ENCODE results near the gene ATP23. TPM values are rescaled to one million over a fixed set of nuclear protein-coding genes. Genes with fewer than 3 reads are reported as not detected.

Gene ATP23, protein sequence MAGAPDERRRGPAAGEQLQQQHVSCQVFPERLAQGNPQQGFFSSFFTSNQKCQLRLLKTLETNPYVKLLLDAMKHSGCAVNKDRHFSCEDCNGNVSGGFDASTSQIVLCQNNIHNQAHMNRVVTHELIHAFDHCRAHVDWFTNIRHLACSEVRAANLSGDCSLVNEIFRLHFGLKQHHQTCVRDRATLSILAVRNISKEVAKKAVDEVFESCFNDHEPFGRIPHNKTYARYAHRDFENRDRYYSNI
- total RNA-seq (2014; rRNA removed), result 6.8 and 13.9 TPM in 2 replicates
- polyA plus RNA-seq (2012), result 5.6 TPM

DNA sequence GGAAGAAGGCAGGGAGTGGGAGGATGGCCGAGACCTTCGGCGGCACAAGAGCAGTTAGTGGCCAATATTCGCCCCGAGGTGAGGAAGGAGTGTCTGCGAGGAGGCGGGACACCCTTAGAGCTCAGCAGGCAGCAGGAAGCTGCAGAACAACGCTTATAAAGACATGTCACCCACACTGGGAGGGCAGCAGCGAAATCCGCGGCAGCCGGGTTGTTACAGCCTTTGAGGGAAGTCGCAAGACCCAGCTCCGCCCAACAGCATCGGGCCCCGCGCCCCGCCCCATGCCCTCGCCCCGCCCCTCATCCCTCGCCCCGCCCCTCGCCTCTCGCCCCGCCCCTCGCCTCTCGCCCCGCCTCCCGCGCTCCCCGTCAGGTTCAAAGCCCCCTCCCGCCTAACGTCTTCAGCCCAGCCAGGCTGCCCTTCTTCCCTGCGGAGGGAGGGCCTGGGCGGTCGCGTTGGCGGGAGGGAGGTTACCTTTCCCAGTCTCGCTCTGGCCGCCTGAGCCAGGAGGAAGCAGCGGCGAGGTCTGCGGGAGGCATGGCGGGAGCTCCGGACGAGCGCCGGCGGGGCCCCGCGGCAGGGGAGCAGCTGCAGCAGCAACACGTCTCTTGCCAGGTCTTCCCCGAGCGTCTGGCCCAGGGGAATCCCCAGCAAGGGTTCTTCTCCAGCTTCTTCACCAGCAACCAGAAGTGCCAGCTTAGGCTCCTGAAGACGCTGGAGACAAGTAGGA is at the start of gene ATP23:
Gene ATP23, plus strand, starts transcription at position 403 of the 730 bp plus-strand sequence. Its CDS starts 135 bp downstream, at position 538.
- DNase-seq (ENCODE audit: low read depth), result peak; percentile 83

DNA sequence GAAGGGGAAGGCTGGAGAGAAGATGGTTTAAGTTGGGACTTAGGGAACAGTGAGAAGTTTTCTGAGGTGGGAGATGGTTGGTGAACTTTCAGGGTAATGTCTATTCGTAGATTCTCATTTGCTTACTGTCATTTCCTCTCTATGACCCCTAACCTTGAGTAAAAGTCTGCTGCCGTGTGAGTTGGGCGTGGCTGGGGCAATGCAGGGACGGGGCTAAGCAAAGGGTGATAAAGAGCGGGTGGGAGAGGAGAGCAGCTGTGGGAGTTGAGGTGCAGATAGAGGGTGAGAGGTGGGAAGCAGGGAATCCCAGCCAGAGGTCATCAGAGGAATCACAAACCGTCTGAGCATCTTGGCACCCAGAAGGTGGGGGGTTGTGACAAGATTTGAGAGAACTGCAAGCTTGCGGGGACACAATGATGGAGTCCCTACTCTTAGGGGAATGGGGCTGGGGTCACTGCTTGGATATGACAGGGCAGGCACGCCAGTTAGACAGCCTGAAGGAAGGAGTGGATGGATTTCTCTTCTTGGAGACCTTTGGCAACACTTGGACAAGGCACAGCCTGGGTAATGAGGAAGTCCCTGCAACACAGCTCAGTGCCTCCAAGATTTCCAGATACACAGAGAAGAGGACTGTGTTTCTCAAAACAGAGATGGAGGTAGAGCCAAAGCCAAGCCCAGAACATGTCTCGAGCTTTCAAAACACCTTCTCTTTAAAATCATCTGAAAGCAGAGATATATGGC is 49.0 kb upstream of the ATP23 start:
- no peak for DNase-seq (ENCODE audit: low read depth)

DNA sequence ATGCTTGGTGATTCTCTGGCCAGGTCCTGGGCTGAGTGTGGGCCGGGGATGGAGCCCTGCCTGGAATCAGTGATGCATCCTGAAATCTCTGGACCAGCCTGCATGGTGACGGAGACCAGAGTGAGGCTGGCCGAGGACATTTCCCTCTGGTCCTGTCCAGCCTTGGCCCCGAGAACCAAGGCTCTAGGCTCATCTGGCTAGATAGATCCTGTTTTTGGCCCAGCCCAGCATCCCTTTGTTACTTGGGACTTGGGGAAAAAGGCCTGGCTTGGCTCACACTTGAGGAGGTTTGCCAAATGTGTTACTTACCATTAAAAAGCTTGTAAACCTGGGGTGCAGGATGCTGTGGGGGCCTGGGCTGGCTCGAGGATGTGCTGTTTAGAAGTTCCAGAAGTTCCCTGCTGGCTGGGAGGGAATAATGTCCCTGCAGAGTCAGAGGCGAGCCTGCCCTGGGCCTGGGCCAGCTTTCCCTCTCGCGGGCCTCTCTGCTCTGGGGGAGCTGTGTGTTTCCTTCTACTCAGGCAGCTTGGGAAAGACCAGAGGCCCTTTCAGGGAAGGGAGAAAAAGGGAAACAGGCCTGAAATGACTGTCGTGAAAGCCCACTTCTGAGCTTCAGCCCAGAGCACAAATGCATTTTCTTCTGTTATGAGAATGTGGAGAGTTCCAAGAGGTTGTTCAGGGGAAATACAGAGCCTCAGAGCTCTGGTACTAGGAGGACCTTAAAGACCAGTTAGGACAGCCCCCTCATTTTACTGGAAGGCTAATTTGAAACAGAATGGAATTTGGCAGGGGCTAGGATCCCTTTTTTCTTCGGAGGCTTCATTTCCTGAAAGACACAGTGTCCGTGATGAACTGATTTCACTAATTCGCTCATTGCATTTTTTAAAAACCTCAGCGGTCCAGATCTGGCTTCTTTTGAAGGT is 47.7 kb upstream of the ATP23 start:
- DNase-seq (ENCODE audit: low read depth), result peak; percentile 77

DNA sequence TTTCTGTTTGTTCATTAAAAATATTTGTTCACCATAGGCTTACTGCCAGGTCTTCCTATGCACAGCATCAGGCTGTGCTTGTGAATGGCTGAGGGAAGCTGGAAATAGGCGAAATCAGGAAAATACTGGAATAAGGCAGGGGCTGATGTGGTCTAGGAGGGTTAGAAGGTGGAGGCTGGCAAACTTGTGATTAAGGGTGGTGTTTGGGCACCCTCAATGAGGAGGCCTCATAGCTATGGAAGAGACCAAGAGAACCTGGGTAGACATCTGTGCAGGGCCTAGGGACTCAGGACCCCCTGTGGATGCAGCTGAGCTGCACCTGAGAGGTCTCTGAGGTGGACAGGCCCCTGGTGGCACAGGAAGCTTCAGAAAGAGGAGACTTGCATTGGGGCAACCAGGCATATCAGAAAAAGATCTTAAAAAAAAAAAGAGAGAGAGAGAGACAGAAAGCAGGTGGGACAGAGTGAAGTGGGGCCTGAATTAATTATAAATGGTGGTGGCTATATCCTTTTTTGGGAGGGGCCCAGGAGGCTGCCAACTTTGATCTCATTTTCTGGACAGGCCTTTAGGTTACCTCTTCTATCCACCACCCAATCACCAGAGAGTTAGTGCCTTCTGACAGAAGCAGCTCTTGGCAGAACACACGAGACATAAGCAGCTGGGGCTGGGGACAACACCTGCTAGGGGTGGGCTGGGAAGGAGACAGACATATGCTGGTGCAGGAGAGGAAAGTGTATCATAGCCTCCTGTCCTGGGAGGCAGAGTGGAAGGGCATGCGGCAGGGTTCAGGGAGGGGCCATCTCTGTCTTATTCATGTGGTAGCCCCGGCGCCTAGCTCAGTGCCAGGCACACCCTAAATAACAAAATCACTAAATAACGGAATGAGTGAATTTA is 46.7 kb upstream of the ATP23 start:
- DNase-seq (ENCODE audit: low read depth), result peak; percentile 34

DNA sequence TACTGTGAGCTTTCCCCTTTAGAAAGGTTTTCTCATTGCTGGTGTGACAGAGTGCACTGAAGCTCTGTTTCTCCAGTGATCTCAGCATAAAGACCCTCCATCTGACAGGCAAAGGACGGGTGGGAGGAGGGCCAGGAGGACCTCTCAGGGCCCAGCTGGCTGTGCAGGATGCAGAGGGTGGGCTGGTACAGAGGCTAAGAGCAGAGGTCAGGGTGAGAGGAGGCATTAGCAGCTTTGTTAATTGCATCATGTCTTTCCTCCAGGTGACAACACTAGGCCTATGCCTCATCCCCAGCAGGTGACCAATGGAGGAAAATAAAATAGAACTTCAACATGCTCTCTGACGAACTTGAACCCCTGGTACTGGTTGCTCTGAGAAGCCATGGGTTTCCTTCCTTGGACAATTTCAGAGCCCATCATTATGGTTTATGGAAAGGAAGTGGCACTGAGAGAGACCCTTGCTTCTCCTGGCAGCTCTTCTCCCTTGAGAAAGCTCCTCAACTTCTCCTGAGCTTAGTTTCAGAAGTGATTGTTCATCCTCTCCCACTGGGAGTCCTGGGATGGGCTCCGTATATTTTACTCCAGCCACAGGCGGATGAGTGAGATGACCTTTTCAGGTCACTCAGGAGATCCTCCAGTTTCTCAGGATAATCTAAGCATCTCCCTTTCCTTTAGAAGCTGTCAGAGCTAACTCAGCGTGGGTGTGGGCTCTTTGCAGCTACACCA is 45.8 kb upstream of the ATP23 start:
- DNase-seq (ENCODE audit: low read depth), result peak; percentile 16

DNA sequence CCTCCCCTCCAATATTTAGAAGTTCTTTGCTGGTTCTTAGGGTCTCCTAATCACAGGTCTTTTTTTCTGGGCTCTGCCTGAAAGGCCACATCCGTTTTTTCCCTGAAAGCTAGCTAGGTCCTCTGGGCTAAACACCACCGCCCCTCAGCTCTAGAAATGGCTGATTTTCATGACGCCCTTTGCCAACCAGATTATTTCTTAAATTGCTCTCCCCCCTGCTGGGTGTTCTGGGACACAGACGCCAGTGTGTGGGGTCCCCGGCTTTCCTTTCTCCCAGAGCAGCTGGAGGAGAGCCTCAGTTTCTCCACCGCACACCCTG is 45.3 kb upstream of the ATP23 start:
- peak; percentile 38 for DNase-seq (ENCODE audit: low read depth)

DNA sequence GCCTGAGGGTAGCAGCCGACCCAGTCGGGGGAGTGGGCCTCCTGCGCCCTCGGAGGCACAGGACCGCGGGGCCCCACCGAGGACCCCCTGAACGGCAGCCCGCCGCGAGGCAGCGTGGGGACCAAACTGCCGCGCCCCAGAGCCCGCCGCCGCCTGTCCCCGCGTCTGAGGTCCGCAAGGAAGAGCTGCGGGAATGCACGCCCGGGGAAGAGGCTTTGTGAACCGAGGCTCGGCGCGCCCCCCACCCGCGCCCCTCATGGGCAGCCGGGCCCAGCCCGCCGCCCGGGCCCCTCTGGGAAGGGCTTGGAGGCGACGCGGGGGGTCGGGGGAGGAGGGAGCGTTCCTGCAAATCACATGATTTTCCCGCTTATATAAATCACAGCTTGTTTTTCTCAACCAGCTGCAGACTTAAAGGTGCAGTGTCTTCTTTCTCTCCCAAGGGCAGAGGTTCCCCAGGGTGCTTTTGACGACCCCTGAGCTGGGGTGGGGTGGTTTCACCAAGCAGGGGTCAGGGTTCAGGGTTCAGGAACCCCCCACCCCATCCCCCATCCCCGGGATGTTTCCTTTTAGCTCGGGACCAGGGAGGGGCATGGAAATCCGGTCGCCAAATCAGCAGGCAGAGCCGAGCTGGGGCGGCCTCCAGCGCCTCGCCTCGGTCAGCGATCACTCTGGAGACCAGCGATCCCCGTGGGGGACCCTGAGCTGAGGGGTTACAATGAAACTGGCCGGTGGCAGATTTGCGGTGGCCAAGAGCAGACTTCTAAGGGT is 44.7 kb upstream of the ATP23 start:
- DNase-seq (ENCODE audit: low read depth), result peak; percentile 58

DNA sequence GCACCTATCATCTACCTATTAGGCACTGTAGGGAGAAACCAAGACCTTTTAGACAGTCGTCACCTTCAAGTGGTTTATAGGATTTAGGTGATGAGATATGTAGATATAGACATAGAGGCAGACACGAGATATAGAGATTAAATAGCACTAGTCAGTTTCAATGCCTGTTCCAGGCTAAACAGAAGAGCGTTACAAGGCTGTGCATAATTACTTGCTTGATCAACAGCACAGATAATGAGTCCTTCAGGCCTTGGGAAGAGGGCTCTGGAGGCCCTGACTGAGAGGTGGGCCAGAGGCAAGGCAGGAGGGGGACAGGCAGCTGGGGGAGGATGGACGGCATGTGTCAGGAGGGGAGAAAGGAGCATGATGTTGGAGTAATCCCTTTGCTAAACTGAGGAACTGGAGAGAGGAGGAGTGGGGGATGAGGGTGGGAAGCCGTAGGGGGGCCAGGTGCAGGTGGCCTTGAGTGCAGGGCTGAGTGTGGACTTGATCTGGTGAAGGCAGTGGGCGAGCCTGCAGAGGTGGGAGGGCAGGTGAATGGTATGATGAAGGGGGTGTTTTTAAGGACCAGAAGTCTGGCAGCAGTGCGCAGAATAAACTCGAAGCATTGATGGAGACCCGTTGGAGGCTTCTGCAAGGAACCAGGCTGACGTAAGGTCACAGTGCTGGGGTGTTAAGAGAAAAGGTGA is 43.9 kb upstream of the ATP23 start:
- DNase-seq (ENCODE audit: low read depth), result no peak

DNA sequence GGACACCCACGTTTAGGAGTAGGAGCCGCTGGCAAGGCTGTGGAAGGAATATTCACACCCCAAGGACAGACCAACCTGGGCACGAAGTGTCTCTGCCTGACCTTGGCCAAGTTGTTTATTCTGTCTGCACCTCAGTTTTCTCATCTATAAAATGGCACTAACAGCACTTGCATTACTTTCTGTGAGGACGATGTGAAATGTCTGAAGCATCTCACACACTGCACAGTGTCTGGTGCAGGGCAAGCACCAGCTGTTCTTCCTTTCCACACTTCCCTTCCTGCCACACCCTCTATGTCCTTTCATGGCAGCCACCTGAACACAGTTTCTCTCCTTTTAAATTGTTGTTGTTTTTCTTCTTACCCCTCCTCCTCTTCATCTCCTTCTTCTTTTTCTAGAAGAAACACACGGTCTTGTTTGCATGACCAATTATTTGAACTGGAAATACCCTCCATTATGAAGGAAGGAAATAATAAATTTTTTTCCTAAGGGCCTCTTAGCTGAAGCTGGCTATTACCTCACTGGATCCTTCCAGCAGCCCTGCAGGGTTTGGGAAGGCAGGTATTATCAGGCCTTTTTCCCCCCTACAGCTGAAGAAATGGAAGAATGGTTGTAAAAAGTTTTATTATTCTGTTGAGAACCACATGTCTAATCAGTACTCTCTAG is 42.9 kb upstream of the ATP23 start:
- peak; percentile 26 for DNase-seq (ENCODE audit: low read depth)

DNA sequence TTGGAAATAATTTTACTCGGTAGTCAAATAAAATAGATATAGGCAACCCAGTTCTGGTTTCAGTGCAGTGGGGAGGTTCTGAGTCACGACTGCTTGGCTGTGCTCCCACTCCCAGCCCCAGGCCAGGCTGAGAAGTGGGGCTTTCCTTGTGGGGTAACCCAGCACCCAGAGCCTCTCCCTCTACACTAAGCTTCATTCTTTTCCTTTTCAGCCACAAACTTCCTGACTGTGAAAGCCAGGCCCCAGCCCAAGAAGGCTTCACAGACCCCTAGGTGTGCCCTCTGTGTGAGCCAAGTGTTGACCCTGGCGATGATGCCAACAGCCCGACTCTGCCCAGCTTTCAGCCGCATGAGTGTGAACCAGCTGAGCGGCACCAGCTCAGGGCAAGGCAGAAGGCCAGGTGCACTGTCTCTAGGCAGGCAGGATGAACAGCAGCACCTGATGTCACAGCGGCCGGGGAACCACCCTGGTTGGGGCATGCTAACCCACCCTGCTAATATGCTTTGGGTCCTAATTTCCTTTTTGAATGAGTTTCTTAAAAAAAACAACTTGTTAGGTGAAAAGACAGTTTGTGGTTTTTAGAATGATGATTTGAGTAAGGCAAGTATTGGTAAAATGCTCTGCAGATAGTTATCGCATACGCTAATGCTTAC is 42.2 kb upstream of the ATP23 start:
- peak; percentile 32 for DNase-seq (ENCODE audit: low read depth)

DNA sequence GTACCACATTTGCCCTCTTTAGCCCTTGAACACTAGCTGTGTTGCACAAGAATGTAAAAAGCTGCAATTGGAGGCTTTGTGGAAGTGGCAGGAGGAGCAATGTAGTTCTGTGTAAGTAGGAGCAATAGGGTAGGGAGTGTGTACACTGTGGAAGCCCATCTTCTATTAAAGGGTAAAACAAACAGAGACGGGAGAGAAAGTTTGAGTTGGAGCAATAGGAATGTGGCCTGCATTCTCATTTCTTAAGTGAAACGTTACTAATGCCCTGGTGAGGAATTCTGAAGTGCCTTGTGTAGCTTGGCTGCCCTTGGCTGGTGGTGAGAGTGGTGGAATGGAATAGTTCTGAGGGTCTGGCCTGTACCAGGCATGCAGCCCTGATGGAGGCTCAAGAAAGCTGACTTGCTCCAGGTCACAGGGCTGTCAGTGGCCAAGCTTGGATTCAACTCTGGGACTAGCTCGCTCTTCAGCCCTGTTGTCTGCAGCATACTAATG is 38.8 kb upstream of the ATP23 start:
- DNase-seq (ENCODE audit: low read depth), result no peak

DNA sequence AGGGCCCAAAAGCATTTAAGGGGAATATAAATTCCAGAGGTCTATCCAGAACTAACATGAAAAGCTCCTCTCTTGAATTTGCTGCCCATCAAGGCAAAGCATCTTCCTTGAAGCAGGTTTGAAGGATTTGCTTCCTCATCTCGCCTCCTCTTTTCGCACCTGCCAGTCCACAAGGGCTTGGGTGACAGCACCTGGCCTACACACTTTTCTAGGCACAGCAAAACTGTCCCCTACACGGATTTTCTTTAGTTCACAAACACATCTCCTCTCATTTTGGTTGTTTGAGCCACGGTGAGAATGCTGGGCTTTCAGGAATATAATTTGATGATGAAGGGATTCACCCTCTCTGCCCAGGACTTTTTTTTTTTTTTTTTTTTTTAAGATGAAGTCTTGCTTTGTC is 36.9 kb upstream of the ATP23 start:
- no peak for DNase-seq (ENCODE audit: low read depth)

DNA sequence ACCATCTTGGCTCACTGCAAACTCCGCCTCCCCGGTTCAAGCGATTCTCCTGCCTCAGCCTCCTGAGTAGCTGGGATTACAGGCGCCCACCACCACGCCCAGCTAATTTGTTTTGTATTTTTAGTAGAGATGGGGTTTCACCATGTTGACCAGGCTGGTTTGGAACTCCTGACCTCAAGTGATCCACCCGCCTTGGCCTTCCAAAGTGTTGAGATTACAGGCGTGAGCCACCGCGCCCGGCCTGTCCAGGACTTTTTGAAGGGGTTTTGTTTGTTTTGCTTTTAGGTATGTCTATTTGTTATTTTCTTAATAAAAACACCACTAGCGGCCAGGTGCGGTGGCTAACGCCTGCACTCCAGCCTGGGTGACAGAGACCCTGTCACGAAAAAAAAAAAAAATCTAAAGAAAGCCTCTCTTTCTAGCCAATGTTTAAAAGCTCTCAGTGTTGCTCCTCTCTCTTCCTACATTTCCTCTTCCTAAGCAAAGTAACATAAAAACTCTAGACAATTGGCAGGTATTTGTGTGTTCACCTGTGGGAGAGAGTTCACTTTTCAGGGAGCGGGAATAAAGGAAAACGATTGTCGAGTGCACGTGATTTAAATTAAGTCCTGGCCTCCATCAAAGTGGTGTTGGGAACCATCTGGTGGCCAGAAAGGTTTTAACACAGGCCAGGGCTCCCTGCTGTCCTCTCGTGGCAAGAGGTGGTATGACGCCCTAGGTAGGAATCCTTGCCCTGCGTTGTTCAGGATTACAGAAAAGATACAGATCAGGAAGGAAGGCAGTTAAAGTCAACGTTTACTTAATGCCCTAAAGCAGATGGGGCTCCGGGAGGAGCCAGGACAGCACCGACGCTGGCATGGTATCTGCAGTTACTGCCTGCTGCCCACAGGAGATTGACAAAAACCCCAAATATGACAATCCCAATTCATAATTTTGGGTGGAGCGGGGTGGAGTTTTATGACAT is 36.2 kb upstream of the ATP23 start:
- peak; percentile 81 for DNase-seq (ENCODE audit: low read depth)

DNA sequence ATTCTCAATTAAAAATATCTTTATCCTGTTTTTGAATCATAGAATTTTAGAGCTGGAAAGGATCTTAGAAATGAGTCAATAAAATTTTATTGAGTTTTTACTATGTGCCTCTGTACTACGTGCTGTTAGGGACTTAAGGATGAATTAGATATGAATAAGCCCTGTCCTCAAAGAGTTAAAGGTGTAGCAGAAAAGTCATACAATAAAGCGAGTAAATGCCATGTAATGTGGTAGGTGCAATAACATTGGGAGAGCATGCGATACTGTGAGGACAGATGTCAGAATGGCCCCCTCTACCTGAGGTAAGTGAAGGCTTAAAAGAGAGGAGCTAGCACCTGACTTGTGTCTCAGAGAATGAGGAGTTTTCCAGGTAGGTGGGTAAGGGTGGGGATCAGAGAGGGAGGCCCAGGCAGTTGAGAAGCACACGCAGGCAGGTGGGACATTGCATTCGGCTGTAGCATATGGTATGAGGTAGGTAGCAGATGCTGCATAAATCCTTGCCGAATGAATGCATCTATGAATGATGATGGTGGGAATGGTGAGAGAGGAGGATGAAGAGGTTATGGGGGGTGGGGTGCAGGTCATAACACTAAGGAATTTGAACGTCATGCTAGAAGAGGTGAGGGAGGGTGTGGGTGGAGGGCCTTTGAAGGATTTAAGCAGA is 35.4 kb upstream of the ATP23 start:
- DNase-seq (ENCODE audit: low read depth), result no peak

DNA sequence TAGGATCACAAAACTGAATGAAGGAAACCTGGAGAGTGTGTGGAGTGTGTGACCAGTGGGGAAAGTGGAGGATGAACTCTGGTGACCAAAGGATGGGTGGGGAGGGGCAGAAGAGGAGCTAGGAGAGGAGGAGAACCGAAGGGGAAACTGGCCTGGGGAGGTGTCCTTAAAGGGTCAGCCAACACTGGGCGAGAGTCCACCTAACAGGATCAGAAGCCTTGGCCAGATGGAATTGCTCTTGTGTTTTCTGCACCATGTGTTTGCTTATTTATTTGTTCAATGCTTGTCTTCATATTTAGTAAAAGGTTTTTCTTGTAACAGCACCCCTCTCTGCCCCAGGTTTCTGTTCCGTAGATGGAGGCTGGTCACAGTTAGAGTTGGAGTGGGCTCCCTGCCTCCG is 34.5 kb upstream of the ATP23 start:
- no peak for DNase-seq (ENCODE audit: low read depth)
